GM12878 (cell line): Measurements from ENCODE around the gene PRG3. TPM values are rescaled to one million over a fixed set of nuclear protein-coding genes. Genes with fewer than 3 reads are reported as not detected.

Source experiments
- ATAC-seq: fragments of 200-7000 bp; cut with Tn5 transposase; 3 replicates; pipeline ENCODE4 v1.9.1; 2020; ENCODE audit warnings: mild to moderate bottlenecking, moderate library complexity
- BruUV-seq: library from RNA; stranded (reverse); fragments of 400-500 nt; replicated peaks from 2 replicates; lab custom pipeline; 2021; lab: Mats Ljungman, UMichigan
- CTCF ChIA-PET: fragments of 300-600 bp; sonication (Branson Sonifier 250); formaldehyde crosslinking; extraction: SDS; loops from one replicate; lab custom pipeline; 2021; ENCODE audit warnings: inconsistent platforms; lab: Yijun Ruan, JAX
- POLR2A ChIA-PET: fragments of 350-600 bp; formaldehyde crosslinking; extraction: SDS; loops from one replicate; lab custom pipeline; 2021; ENCODE audit warnings: inconsistent platforms; lab: Charles Lee
- RAD21 ChIA-PET: fragments of 300-600 bp; sonication (Branson Sonifier 250); formaldehyde crosslinking; loops from one replicate; lab custom pipeline; 2023; ENCODE audit warnings: antibody characterized with exemption; ENCODE audit not compliant: unreplicated experiment; lab: Charles Lee
- SMC1A ChIA-PET: fragments of 300-600 bp; sonication (Branson Sonifier 250); formaldehyde crosslinking; loops from one replicate; lab custom pipeline; 2023; ENCODE audit not compliant: unreplicated experiment, uncharacterized antibody; lab: Charles Lee
- DNase-seq: peaks from one replicate; pipeline ENCODE4 v3.0.0-alpha.2; 2011; ENCODE audit warnings: low read depth, low spot score
- FAIRE-seq: peaks from 3 replicates; lab custom pipeline; 2011; peaks lifted over from hg19 to GRCh38; lab: Jason Lieb, UNC
- H2AFZ ChIP-seq: 2 replicates; pipeline ENCODE4 v1.6.0; 2011; ENCODE audit warnings: low read depth, low read length, control low read depth; ENCODE audit not compliant: control insufficient read depth
- H3K27ac ChIP-seq: 2 replicates; pipeline ENCODE4 v1.5.1; 2011; ENCODE audit warnings: control low read depth; ENCODE audit not compliant: control insufficient read depth, insufficient read depth
- H3K27me3 ChIP-seq, 2 experiments: replicated peaks in 1 of 2; 2 replicates each; pipeline versions ENCODE4 v1.6.0 to v1.6.1; 2011; ENCODE audit warnings: low read length in 1 of 2; ENCODE audit not compliant: control insufficient read depth in 2 of 2, insufficient read depth in 2 of 2
- H3K36me3 ChIP-seq, 2 experiments: 2 replicates each; pipeline ENCODE4 v1.5.1; 2011; ENCODE audit warnings: low read length in 1 of 2; ENCODE audit not compliant: control insufficient read depth in 2 of 2, insufficient read depth in 2 of 2
- H3K4me1 ChIP-seq: 2 replicates; pipeline ENCODE4 v1.6.1; 2011; ENCODE audit warnings: mild to moderate bottlenecking, low read length, moderate library complexity, mixed read lengths; ENCODE audit not compliant: control insufficient read depth, insufficient read depth
- H3K4me2 ChIP-seq: 2 replicates; pipeline ENCODE4 v1.6.0; 2011; ENCODE audit warnings: control low read depth; ENCODE audit not compliant: control insufficient read depth, insufficient read depth
- H3K4me3 ChIP-seq: fragments of 200-600 bp; sonication (generic); 2 replicates; pipeline ENCODE4 v1.5.1; 2016
- H3K79me2 ChIP-seq: 2 replicates; pipeline ENCODE4 v1.6.0; 2011; ENCODE audit warnings: low read length; ENCODE audit not compliant: control insufficient read depth, insufficient read depth
- H3K9ac ChIP-seq: 2 replicates; pipeline ENCODE4 v1.8.0; 2011; ENCODE audit warnings: low read length, control low read depth, mixed read lengths; ENCODE audit not compliant: control insufficient read depth, insufficient read depth
- H3K9me3 ChIP-seq: replicated peaks from 3 replicates; pipeline ENCODE4 v1.5.1; 2011; ENCODE audit warnings: mild to moderate bottlenecking, low read length; ENCODE audit not compliant: control insufficient read depth, insufficient read depth
- H4K20me1 ChIP-seq: 2 replicates; pipeline ENCODE4 v1.6.0; 2011; ENCODE audit not compliant: control insufficient read depth, insufficient read depth
- CBFB ChIP-seq: IDR thresholded peaks from 2 replicates; pipeline ENCODE4 v1.6.1; 2016; ENCODE audit warnings: antibody characterized with exemption, low read depth
- GATAD2B ChIP-seq: fragments of 450-650 bp; conservative IDR thresholded peaks from 2 replicates; pipeline ENCODE4 v1.6.1; 2017; ENCODE audit warnings: low read depth, mild to moderate bottlenecking, moderate library complexity
- HDAC6 ChIP-seq: fragments of 200-600 bp; sonication (generic); IDR thresholded peaks from one replicate; pipeline ENCODE4 v1.8.0; 2017; ENCODE audit warnings: antibody characterized with exemption; ENCODE audit not compliant: unreplicated experiment
- JUNB ChIP-seq: IDR thresholded peaks from 2 replicates; pipeline ENCODE4 v1.6.1; 2016; ENCODE audit warnings: antibody characterized with exemption, mild to moderate bottlenecking
- MEF2B ChIP-seq: fragments of 450-650 bp; IDR thresholded peaks from 2 replicates; pipeline ENCODE4 v1.6.1; 2018; ENCODE audit warnings: mild to moderate bottlenecking, moderate library complexity; ENCODE audit not compliant: partially characterized antibody, poor library complexity, severe bottlenecking
- NFYA ChIP-seq: IDR thresholded peaks from 2 replicates; pipeline ENCODE4 v1.6.1; 2011; ENCODE audit warnings: low read depth, mild to moderate bottlenecking, low read length, improper control_type of control experiment, borderline replicate concordance
- NRF1 ChIP-seq: conservative IDR thresholded peaks from 2 replicates; pipeline ENCODE4 v1.6.1; 2011; ENCODE audit warnings: mild to moderate bottlenecking, low read depth, low read length, improper control_type of control experiment
- PRDM15 ChIP-seq: fragments of 450-650 bp; formaldehyde crosslinking; IDR thresholded peaks from 2 replicates; pipeline ENCODE4 v1.4.0; 2020; ENCODE audit warnings: mild to moderate bottlenecking, moderate library complexity
- SREBF2 ChIP-seq: IDR thresholded peaks from 2 replicates; pipeline ENCODE4 v1.6.1; 2012; ENCODE audit warnings: mild to moderate bottlenecking, low read length
- YBX1 ChIP-seq: fragments of 450-650 bp; IDR thresholded peaks from 2 replicates; pipeline ENCODE4 v1.6.1; 2016; ENCODE audit warnings: antibody characterized with exemption
- WGBS: methylation state at CpG from one replicate; pipeline ENCODE4 v1.1.6; 2016; ENCODE audit warnings: low lambda C conversion rate; ENCODE audit not compliant: insufficient replicate concordance, insufficient coverage; ENCODE audit errors: missing lambda C conversion rate; 5-methylcytosine and 5-hydroxymethylcytosine counted together
- in situ Hi-C: fragments of 300-500 bp; cut with MboI; formaldehyde crosslinking; loops from 9 replicates; pipeline ENCODE4 v1.14.3; 2018; ENCODE audit warnings: mixed read lengths
- intact Hi-C: fragments of 100-400 bp; cut with micrococcal nuclease; formaldehyde crosslinking; loops from one replicate; pipeline ENCODE4 v1.14.2; 2022; ENCODE audit not compliant: unreplicated experiment
- polyA plus RNA-seq, 11 experiments: library from polyadenylated mRNA; depleted of rRNA in 4 of 11; unstranded in 6 of 11; stranded (reverse) in 5 of 11; fragments of >200 nt; fragmentation: Nextera tagmentation in 4 of 11; fragmentation: Illumina TruSeq in 1 of 11; extraction: Ambion mirVana in 4 of 11; extraction: Trizol in 1 of 11; gene quantifications; 1 replicate in 1 of 11; 2 replicates in 10 of 11; pipeline versions ENCODE4 v1.2.1 to v1.2.3, GENCODE V29; 2011 to 2016; ENCODE audit warnings: inconsistent platforms in 2 of 11, missing spikeins in 2 of 11, low read depth in 1 of 11
- total RNA-seq, 4 experiments: library from RNA; depleted of rRNA in 3 of 4; stranded (reverse); fragments of >200 nt in 3 of 4; fragmentation: Illumina TruSeq in 1 of 4; extraction: Trizol in 1 of 4; gene quantifications; 2 replicates each; pipeline versions ENCODE4 v1.2.1 to v1.2.3, GENCODE V29; 2013 to 2021
- TF ChIP-seq, protein P1 (sequence below): fragments of 450-650 bp; IDR thresholded peaks from 2 replicates; pipeline ENCODE4 v1.6.1; 2017; ENCODE audit warnings: mild to moderate bottlenecking, moderate library complexity
- TF ChIP-seq, protein P2 (sequence below): fragments of 150-350 bp; IDR thresholded peaks from 2 replicates; pipeline ENCODE4 v1.6.1; 2016; ENCODE audit warnings: low read depth, low read length

Gene PRG3
- total and polyA plus RNA-seq, 10 of the 15 experiments (the other 5 are each of a cell fraction or from before 2014, with no cell fraction given) = not detected

GRCh38 chr11:57402188-57403002, 21.4 kb upstream of the PRG3 start:
- ChIA-PET RAD21 (no interaction called here), CTCF (no interaction called here), SMC1A (interaction anchor here (0.6 kb wide), 1 partner anchor 169 kb away, joined by 3 read pairs; no protein-coding TSS in a partner anchor), POLR2A (no interaction called here)
- H3K9me3 ChIP-seq = no peaks in the 10 kb centered on the region
- WGBS = 80% methylated on average over 6 of the region's 6 CpGs
- no peak for ATAC-seq
- BruUV-seq = no TSS peak
- no peak overlapping the region for H3K9ac ChIP-seq
- no peaks in the 10 kb centered on the region for H4K20me1 ChIP-seq
- H3K36me3 ChIP-seq = peaks cover 7 to 10% of the 10 kb centered on the region in 2 experiments; a peak in 3 of 4 replicates
- intact Hi-C loops = no loop called here
- DNase-seq = no peak
- peaks cover 9% of the 10 kb centered on the region for H3K4me1 ChIP-seq
- no peaks in the 10 kb centered on the region for H3K27me3 ChIP-seq
- no peak overlapping the region for H3K27ac ChIP-seq
- no peaks in the 10 kb centered on the region for H3K79me2 ChIP-seq
- no peak overlapping the region for H2AFZ ChIP-seq
- H3K4me3 ChIP-seq = no peak overlapping the region
- H3K4me2 ChIP-seq = no peak overlapping the region
- in situ Hi-C loops = no loop called here
- FAIRE-seq = no peak
- TF ChIP-seq PRDM15 (no peak), JUNB (no peak), NRF1 (no peak), CBFB (no peak), NFYA (no peak), SREBF2 (no peak), YBX1 (no peak), GATAD2B (no peak), MEF2B (no peak), HDAC6 (no peak)
- TF ChIP-seq, protein P1, sequence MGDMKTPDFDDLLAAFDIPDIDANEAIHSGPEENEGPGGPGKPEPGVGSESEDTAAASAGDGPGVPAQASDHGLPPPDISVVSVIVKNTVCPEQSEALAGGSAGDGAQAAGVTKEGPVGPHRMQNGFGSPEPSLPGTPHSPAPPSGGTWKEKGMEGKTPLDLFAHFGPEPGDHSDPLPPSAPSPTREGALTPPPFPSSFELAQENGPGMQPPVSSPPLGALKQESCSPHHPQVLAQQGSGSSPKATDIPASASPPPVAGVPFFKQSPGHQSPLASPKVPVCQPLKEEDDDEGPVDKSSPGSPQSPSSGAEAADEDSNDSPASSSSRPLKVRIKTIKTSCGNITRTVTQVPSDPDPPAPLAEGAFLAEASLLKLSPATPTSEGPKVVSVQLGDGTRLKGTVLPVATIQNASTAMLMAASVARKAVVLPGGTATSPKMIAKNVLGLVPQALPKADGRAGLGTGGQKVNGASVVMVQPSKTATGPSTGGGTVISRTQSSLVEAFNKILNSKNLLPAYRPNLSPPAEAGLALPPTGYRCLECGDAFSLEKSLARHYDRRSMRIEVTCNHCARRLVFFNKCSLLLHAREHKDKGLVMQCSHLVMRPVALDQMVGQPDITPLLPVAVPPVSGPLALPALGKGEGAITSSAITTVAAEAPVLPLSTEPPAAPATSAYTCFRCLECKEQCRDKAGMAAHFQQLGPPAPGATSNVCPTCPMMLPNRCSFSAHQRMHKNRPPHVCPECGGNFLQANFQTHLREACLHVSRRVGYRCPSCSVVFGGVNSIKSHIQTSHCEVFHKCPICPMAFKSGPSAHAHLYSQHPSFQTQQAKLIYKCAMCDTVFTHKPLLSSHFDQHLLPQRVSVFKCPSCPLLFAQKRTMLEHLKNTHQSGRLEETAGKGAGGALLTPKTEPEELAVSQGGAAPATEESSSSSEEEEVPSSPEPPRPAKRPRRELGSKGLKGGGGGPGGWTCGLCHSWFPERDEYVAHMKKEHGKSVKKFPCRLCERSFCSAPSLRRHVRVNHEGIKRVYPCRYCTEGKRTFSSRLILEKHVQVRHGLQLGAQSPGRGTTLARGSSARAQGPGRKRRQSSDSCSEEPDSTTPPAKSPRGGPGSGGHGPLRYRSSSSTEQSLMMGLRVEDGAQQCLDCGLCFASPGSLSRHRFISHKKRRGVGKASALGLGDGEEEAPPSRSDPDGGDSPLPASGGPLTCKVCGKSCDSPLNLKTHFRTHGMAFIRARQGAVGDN = no peak
- TF ChIP-seq, protein P2, sequence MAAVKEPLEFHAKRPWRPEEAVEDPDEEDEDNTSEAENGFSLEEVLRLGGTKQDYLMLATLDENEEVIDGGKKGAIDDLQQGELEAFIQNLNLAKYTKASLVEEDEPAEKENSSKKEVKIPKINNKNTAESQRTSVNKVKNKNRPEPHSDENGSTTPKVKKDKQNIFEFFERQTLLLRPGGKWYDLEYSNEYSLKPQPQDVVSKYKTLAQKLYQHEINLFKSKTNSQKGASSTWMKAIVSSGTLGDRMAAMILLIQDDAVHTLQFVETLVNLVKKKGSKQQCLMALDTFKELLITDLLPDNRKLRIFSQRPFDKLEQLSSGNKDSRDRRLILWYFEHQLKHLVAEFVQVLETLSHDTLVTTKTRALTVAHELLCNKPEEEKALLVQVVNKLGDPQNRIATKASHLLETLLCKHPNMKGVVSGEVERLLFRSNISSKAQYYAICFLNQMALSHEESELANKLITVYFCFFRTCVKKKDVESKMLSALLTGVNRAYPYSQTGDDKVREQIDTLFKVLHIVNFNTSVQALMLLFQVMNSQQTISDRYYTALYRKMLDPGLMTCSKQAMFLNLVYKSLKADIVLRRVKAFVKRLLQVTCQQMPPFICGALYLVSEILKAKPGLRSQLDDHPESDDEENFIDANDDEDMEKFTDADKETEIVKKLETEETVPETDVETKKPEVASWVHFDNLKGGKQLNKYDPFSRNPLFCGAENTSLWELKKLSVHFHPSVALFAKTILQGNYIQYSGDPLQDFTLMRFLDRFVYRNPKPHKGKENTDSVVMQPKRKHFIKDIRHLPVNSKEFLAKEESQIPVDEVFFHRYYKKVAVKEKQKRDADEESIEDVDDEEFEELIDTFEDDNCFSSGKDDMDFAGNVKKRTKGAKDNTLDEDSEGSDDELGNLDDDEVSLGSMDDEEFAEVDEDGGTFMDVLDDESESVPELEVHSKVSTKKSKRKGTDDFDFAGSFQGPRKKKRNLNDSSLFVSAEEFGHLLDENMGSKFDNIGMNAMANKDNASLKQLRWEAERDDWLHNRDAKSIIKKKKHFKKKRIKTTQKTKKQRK = no peak
